Limb (tissue), 2 donors: ENCODE results near the gene ST3GAL3.

Experiments
- DNase-seq, 2 donors: peaks; one replicate each; pipeline ENCODE4 v3.0.0-alpha.2; 2016; ENCODE audit errors: extremely low spot score in 2 of 2

The ST3GAL3 gene

DNA sequence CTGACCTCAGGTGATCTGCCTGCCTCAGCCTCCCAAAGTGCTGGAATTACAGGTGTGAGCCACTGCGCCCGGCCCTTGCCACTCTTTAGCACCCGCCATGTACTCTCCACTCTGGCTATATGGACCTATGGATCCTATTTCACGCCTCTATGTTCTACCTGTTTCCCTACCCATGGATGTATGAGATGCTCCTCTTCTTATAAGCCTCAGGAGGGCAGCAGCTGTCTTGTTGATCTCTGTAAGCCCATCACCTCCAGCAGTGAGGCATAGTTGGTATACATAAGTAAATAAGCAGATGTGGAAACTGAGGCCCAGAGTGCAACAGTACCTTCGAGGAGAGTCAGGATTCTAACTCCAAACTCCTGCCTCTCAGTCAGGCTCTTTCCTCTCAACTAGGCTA is 201.5 kb downstream of the ST3GAL3 start:
- DNase-seq = no peak

DNA sequence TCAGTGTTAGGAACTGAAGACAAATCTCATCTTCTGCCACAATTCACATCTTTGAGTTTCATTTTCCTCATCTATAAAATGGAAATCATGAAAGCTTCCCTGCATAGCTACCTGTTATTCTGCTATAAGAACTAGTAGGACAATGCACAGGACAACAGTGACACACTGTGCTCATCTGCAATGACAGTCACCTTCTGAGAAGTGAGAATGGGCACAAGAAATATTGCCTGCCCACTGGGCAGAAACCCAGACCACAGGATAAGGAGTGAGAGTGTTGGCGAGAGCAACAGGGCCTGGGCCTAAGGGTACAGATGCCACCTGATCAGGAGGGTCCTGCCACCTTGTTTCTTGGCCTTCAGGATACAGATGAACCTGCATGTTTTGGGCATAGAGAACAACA is 203.0 kb downstream of the ST3GAL3 start:
- DNase-seq = no peak

- DNase-seq = no peak
Observed at GRCh38 chr1:43912607-43913006, 205.3 kb downstream of the ST3GAL3 start.

GRCh38 chr1:43913051-43913501 is 205.7 kb downstream of the ST3GAL3 start:
- DNase-seq = no peak

DNA sequence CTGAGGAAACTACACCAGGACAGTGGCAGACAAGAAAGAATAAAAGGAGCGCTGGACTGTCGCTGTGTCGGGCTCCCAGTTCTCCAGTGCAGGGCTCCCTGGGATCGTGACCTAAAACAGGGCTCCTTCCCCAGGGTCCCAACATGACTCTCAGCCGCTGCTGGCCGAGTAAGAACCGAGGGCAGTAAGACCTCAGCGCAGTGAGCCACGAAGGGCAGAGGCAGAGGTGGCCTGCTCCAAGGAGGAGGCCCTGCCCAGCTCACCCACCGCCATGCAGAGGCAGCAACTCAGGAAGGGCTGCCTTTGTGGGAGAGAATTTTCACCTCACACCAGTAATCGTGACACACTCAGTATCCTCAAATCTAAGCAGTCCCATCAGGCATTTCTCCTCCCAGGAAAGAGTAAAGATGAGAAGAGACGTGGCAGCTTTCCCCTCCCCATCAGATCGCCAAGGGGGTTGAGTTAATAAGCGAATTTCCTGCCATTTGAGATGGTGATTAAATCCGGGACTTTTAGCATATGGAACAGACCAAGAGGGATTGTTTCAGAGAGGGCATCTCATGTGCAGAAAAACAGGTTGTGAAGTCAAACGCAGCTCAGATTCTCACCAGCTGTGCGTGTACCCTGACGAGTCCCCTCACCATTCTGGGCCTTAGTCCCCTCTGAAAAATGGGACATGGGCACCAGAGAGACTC is 206.5 kb downstream of the ST3GAL3 start:
- DNase-seq = no peak

- DNase-seq = no peak
Observed at GRCh38 chr1:43914576-43915525, 207.5 kb downstream of the ST3GAL3 start.

GRCh38 chr1:43919906-43920305 is 212.6 kb downstream of the ST3GAL3 start:
- DNase-seq = no peak

GRCh38 chr1:43921022-43921421 is 213.7 kb downstream of the ST3GAL3 start:
- no peak for DNase-seq

- DNase-seq = no peak
Observed at GRCh38 chr1:43924516-43924915, 217.2 kb downstream of the ST3GAL3 start.

DNA sequence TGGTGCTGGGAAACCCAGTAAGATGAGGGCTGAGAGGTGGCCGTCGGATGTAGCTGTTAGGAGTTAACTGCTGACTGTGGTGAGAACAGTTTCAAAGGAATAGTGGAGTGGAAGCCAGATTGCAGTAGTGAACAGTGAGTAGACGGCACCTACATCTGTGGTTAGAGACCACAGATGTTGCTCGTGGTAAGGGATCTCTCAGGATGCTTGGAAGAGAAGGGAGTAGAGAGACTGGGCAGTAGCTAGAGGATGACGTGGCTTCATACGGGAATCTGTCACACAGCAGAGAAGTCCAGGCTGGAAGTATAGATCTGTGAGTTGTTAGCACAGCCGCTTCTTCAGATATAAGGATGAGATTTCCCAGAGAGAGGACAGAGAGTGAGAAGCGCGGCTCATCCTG is 218.5 kb downstream of the ST3GAL3 start:
- DNase-seq = no peak

GRCh38 chr1:43930168-43930948 is 223.0 kb downstream of the ST3GAL3 start:
- DNase-seq = no peak

GRCh38 chr1:43930949-43931275 is 223.6 kb downstream of the ST3GAL3 start:
- no peak for DNase-seq

DNA sequence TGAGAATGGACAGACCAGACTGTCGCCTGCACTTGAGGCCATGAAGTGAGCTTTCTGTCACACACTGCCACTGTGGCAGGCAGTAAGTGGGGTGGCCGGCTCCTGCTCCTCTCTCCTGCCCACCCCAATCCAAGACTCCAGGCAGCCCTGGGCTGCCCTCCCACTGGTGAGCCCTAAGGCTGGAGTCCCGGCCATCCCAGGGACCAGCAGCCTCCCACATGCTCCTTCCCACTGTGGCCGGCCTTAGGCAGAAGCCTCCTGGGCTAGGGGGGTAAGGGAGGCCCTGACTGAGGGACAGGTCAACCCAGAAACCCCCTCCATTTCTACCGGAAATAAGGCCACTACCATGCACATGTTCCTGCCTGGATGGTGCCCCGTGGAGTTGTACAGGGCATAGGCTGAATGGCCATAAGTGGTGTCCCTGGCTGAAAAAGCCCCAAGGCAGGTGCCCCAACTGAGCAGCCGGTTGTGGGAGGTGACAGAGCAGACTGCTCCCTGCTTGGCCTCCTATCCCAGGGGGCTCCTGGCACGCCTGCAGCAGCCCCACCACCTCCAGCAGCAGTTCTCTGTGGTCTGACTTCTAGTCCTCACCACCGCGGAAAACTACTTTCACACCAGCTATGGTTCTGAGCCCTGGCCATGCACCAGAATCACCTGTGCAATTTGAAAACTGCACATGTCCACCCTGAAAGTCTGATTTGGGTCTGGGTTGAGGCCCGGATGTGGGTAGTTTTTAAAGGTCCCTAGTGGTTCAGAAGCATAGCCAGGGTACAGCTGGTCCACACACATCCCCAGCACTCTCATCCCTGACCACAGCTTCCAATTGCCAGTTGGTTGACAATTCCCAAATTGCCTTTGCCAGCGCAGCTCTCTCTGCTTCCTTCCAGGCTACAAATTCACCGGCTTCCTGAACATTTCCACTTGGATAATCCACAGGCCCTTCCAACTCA is 224.7 kb downstream of the ST3GAL3 start:
- DNase-seq = no peak

- no peak for DNase-seq
Observed at GRCh38 chr1:43932786-43933385, 225.6 kb downstream of the ST3GAL3 start.

DNA sequence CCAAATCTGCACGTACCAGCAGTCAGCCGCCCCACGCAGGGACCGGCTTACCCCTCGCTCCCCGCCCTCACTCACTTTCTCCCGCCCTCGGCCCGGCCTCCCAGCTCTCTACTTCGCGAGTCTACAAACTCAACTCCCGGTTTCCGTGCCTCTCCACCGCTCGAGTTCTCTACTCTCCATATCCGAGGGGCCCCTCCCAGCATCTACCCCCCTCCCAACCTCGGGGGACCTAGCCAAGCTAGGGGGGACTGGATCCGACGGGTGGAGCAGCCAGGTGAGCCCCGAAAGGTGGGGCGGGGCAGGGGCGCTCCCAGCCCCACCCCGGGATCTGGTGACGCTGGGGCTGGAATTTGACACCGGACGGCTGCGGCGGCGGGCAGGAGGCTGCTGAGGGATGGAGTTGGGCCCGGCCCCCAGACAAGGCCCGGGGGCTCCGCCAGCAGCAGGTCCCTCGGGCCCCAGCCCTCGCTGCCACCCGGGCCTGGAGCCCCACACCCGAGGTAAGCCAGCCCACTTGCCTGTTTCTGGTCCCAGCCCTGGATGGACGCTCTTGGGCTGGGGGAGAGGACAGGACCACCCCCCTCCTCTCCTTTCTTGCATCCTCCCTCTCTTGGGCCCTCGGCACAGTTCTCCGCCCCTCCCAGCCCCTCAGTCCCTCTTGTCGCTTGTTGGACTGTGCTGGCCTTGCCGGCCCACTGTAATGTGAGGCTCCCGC is 226.2 kb downstream of the ST3GAL3 start, which contains the start of gene ARTN:
Gene ARTN (plus strand): TSS at position 416 of the 715 bp plus-strand sequence. CDS start 1,856 bp downstream, outside the sequence.
- peak in 1 of 2 donors; percentile 76 for DNase-seq

DNA sequence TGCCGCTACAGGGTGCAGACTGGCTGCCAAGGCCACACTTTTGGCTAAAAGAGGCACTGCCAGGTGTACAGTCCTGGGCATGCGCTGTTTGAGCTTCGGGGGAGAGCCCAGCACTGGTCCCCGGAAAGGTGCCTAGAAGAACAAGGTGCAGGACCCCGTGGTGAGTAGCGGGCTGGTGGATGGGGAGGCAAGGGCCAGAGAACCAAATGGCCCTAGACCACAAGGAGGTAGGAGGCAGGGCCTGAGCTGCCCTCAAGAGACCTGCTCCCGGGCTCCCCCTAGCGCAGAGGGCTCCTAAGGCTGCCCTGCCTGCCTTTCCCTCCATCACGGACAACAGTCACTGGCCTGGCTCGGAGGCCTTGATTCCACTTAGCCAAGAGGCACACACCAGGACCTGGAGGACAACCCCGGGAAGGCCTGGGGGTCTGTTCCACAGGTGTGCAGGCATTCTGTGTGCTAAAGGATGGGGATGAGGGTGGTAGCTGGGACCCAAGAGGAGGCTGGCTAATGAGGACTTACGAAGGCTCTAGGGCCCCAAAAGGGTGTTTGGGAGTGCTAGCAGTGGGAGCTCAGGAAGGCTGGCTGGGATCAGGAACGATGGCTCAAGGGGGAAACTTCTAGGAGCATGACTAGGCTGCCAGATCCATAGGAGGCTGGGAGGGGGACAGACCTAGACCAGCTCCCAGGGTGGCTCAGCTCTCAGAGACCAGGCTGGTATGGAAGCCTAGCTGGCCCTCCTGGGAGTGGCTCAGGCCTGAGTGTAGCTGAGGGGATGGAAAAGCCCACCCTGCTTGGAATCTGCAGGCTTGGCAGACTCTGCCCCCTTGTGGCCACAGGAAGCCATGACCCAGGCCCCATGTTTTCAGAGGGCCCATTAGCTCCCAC is 227.0 kb downstream of the ST3GAL3 start:
- DNase-seq = peak; percentile 74 to 86

GRCh38 chr1:43934986-43935324 is 227.6 kb downstream of the ST3GAL3 start:
- no peak for DNase-seq

GRCh38 chr1:43935711-43936427 is 228.5 kb downstream of the ST3GAL3 start:
- DNase-seq = no peak
